ENCODE results near the gene ASB4.
"Not testable (repeated sequence)": the region's sequence is repeated elsewhere in the genome, so short reads cannot be mapped to it uniquely, and the experiment has no call there.

Gene ASB4

GRCh38 chr7:95485391-95486123 is at the start of gene ASB4:
Gene ASB4 (plus strand): TSS chr7:95485943. CDS start chr7:95485972, 29 bp downstream.
- DNase-seq, result no peak

- DNase-seq, result no peak
Observed at GRCh38 chr7:95436407-95436806, 49.3 kb upstream of the ASB4 start.

- no peak for DNase-seq
Observed at GRCh38 chr7:95440394-95441038, 45.2 kb upstream of the ASB4 start.

GRCh38 chr7:95441042-95441823 is 44.5 kb upstream of the ASB4 start:
- DNase-seq, result no peak

- DNase-seq, result no peak
Observed at GRCh38 chr7:95444796-95445195, 40.9 kb upstream of the ASB4 start.

- DNase-seq, result no peak
Observed at GRCh38 chr7:95446618-95447017, 39.1 kb upstream of the ASB4 start.

GRCh38 chr7:95454438-95455045 is 31.2 kb upstream of the ASB4 start:
- no peak for DNase-seq

- no peak for DNase-seq
Observed at GRCh38 chr7:95457947-95458346, 27.8 kb upstream of the ASB4 start.

GRCh38 chr7:95460653-95461052 is 25.1 kb upstream of the ASB4 start:
- DNase-seq, result not testable (repeated sequence)

GRCh38 chr7:95467912-95468607 is 17.7 kb upstream of the ASB4 start:
- no peak for DNase-seq

- no peak for DNase-seq
Observed at GRCh38 chr7:95469187-95469586, 16.6 kb upstream of the ASB4 start.

- DNase-seq, result no peak
Observed at GRCh38 chr7:95469848-95470247, 15.9 kb upstream of the ASB4 start.

GRCh38 chr7:95470452-95470851 is 15.3 kb upstream of the ASB4 start:
- no peak for DNase-seq

- DNase-seq, result no peak
Observed at GRCh38 chr7:95471071-95471470, 14.7 kb upstream of the ASB4 start.

- DNase-seq, result peak; percentile 36
Observed at GRCh38 chr7:95472581-95473161, 13.1 kb upstream of the ASB4 start.

GRCh38 chr7:95473276-95473985 is 12.3 kb upstream of the ASB4 start:
- DNase-seq, result no peak

GRCh38 chr7:95476072-95476847 is 9.5 kb upstream of the ASB4 start:
- DNase-seq, result no peak

GRCh38 chr7:95476904-95477594 is 8.7 kb upstream of the ASB4 start:
- peak; percentile 57 for DNase-seq

- DNase-seq, result no peak
Observed at GRCh38 chr7:95478272-95479037, 7.3 kb upstream of the ASB4 start.
